ENCODE results near the gene GNA15.
"Not testable (repeated sequence)": the region's sequence is repeated elsewhere in the genome, so short reads cannot be mapped to it uniquely, and the experiment has no call there.

GNA15 gene, protein sequence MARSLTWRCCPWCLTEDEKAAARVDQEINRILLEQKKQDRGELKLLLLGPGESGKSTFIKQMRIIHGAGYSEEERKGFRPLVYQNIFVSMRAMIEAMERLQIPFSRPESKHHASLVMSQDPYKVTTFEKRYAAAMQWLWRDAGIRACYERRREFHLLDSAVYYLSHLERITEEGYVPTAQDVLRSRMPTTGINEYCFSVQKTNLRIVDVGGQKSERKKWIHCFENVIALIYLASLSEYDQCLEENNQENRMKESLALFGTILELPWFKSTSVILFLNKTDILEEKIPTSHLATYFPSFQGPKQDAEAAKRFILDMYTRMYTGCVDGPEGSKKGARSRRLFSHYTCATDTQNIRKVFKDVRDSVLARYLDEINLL

DNA sequence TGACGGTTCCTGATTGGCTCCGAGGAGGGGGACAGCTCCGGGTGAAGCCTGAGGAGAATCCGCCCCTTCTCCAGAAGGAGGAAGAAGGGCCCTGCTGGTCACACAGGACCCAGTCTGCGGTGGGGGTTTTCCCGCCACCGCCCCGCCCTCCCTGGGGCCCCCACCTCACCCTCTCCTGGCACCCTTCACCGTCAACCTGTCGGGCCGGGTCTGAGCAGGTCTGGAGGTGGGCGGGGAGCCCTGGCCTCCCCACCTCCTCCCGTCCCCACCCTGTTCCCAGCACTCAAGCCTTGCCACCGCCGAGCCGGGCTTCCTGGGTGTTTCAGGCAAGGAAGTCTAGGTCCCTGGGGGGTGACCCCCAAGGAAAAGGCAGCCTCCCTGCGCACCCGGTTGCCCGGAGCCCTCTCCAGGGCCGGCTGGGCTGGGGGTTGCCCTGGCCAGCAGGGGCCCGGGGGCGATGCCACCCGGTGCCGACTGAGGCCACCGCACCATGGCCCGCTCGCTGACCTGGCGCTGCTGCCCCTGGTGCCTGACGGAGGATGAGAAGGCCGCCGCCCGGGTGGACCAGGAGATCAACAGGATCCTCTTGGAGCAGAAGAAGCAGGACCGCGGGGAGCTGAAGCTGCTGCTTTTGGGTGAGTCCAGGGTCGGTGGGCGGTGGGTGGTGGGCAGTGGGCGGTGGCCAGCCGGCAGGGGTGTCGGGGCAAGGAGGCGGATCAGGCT is at the start of gene GNA15:
GNA15 (plus strand) TSS at position 73 of the 723 bp plus-strand sequence; CDS start at position 491, 418 bp downstream.
- no peak for DNase-seq (ENCODE audit: low spot score)

- DNase-seq (ENCODE audit: low spot score): no peak
Observed at GRCh38 chr19:3087769-3088168, 48.1 kb upstream of the GNA15 start.

DNA sequence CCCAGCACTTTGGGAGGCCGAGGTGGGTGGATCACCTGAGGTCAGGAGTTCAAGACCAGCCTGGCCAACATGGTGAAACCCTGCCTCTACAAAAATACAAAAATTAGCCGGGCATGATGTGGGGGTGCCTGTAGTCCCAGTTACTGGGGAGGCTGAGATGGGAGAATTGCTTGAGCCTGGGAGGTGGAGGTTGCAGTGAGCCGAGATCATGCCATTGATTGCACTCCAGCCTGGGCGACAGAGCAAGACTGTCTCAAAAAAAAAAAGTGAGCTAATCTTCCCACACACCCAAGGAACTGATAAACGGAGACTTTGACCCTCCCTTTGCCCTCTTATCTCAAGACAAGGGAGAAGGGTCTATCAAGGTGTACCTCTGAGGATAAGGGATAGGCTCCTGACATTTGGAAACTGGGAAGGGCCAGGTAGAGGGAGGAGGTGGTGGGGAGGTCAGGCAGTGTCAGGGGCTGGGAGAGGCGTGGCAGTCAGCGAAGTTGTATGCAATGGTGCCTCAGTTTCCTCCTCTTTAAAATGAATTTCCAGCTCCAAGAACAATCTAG is 46.5 kb upstream of the GNA15 start:
- DNase-seq (ENCODE audit: low spot score): not testable (repeated sequence)

DNA sequence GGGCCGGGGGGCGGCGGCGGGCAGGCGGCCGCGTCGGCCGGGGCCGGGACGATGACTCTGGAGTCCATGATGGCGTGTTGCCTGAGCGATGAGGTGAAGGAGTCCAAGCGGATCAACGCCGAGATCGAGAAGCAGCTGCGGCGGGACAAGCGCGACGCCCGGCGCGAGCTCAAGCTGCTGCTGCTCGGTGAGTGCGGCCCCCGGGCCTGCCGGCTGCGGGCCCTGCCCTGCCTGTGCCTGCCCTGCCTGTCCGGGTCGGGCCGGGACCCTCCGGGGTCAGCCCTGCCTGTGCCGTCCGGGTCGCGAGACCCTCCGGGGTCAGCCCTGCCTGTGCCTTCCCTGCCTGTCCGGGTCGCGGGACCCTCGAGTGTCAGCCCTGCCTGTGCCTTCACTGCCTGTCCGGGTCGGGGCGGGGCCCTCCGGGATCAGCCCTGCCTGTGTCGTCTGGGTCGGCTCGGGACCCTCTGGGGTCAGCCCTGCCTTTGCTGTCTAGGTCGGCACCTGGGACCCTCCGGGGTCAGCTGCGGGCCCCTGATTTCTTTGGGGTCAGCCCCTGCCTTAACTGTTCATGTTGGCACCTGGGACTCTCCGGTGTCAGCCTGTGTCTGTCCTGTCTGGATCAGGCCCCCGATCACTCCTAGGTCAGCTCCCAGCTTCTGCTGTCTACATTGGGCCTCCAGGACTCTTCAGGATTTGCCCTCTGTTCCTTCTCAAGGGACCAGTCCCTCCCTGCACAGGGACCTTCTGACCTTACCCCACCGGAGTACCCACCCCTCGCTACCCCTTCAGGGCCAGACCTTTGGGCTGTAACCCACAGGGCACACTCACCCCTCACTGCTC is 41.0 kb upstream of the GNA15 start:
- no peak for DNase-seq (ENCODE audit: low spot score)

DNA sequence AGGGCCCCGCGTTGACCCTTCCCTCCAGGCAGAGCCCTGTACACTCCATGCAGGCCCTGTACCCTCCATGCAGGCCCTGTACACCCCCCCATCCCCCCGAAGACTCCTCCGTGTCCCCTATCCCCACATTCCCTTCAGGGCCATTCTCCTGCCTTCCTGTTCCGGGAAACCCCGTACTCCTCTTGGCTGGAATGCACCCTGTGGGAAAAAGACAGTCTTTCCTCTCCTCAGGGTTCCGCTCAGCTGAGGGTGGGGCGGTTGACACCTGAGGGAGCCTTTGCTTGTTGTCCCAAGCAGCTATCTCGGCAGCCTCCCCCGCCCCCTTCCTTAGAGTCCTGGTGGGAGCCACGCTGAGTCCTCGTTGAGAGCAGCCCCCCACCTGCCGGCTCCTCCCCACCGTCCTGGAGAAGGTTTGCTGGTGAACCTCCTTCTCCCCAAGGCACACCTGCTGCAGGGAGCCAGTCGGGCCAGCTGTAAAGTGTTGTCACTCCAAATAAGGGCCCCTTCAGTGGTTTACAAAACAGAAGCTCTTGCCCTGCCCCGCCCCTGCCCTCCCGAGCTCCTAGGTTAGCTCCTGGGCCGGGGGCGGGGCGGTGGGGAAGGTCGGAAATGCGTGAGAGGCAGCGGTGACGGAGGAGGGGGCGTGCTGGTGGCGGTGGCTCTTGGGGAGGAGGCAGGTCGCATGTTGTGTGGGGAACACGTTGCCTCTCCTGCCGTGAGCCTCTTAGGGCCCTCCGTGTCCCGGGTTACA is 40.2 kb upstream of the GNA15 start:
- DNase-seq (ENCODE audit: low spot score): no peak

DNA sequence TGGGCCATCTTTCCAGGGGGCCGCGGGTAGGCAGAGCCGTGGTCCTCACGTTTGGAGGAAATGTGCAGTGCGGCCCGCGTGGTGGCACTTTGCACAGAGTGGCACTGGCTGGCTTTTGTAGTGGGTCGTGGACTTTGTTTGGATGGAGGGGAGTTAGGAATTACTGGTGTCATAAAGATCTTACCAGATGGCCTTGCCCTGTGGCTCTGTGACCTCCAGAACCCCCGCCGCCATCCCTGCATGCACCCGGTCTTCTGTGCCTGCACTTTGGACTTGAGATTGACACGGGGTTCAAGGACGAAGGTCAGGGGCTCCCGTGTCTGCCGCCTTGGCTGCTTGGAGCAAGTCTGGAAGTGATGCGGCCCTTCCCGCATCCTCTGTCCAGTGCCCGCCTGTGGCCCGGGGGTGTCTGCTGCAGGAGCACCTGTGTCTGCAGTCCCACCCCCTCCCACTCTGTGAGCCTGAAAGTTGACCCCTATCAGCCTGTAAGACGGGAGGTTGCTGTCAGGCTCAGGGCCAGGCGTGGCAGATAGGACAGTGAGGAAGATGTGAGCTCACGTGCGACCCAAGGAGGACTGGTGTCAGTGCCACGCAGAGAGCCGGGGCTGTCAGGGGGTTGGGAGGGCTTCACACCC is 39.4 kb upstream of the GNA15 start:
- no peak for DNase-seq (ENCODE audit: low spot score)

GRCh38 chr19:3096902-3097326 is 38.9 kb upstream of the GNA15 start:
- no peak for DNase-seq (ENCODE audit: low spot score)

DNA sequence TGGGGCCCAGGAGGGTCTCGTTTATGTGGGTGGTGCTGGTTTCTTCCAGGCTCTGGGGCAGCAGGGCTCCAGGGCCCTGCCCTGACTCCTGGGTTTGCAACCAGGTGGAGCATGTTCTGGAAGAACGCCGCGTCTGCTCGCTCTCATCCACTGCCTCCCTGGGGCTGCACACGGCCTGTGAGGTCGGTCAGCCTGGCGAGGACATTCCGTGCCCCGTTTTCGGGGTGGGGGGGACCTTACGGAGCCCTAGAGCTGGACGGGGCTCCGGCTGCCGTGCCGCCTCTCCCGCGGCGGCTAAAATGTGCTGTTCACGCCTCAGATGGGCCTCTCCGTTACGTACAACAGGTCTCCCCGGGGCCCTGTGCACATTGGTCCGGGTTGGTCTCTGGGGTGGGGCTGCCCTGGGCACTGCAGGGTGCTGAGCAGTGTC is 38.4 kb upstream of the GNA15 start:
- peak; percentile 82 for DNase-seq (ENCODE audit: low spot score)

DNA sequence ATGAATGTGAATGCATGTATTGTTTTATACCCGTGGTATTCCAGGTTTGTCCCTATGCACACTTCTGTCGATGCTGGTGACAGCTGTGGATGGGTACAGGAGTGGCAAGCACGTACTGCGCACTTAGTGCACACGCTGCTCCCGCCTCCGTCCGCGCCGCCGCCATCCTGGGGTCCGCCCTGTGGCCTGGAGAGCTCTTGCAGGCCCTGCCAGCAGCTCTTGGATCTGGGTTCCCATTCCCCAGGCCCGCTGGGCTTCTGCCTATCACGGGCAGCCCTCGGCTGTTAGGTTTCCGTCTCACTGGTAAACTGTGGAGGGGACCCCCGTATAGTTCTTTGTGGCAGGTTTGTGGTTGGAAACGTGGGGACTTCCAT is 37.7 kb upstream of the GNA15 start:
- no peak for DNase-seq (ENCODE audit: low spot score)

- DNase-seq (ENCODE audit: low spot score): no peak
Observed at GRCh38 chr19:3098515-3099346, 37.1 kb upstream of the GNA15 start.

DNA sequence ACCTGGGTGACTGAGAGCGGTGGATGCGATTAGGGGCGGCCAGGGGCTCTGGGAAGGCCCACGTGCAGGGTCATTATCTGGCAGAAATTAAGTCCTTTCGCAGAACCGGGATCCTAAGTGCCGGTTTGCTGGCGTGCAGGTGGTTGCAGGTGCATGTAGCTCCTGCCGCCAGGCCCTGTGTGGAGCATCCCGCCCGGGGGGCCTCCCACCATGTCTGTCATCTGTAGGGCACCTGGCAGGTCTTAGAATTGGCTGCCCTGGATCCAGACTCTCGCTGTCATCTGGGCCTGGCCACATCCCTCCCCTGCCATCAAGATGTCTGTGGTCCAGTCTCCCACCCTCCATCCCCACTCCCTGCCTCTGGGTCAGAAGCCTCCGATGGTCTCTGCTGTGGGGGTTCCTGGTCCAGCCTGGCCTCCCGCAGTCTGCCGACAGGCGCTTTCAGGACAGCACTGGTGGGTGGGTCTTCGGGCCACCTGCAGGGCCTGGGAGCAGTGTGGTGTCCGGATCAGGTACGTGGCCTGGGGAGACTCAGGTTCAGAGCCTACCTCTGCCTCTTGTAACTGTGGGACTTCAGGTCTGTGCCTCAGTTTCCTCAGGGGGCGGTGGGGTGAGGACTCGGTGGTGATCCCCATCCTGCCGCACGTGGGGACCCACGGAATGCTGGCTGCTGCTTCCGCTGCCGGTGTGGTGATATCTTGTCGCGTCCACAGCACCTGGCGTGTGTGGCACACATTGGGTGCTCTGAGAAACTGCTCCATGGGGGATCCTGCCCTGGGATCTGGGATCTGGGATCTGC is 36.3 kb upstream of the GNA15 start:
- no peak for DNase-seq (ENCODE audit: low spot score)

- DNase-seq (ENCODE audit: low spot score): peak; percentile 49
Observed at GRCh38 chr19:3100331-3100730, 35.5 kb upstream of the GNA15 start.

GRCh38 chr19:3100747-3101730 is 34.8 kb upstream of the GNA15 start:
- DNase-seq (ENCODE audit: low spot score): no peak

DNA sequence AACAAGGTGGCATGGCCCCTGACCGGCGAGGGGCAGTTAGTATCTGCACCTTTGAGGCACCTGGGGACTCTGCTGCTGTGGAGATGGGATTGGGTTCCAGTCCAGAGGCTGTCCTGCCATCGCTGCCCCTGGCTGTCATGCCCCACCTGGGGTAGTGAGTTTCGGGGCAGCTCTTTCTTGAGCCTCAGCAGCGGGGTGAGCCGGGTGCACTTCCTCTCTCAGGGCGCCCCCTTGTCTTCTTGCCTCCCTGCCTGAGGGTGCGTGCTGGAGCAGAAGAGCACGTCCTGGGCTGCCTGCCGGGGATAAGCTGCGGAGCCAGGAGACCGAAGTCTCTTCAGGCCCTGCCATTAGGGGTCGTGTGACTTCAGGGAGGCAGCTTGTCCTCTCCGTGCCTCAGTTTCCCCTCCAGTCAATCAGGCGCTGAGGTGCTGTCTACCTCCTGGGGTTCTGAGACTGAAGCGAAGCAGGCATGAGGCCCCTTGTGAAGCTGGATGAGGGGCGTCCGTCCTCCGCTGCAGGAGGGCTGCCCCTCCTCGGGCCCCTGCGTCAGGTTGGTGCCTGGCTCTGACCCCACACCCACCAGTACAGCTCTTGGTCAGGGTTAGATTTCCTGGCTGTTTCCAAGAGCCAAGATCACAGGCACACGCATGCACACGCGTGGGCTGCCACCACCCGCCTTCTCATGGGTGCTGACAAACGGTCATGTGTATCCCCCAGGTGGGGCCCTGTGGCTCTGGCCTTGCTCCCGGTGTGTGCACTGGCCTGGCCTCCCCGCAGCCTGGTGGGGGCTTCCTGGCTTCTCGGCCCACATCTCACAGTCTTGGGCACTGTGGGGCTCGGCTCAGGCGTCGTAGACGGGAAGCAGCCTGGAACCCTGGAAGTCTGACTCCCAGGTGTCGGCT is 33.3 kb upstream of the GNA15 start:
- DNase-seq (ENCODE audit: low spot score): no peak

DNA sequence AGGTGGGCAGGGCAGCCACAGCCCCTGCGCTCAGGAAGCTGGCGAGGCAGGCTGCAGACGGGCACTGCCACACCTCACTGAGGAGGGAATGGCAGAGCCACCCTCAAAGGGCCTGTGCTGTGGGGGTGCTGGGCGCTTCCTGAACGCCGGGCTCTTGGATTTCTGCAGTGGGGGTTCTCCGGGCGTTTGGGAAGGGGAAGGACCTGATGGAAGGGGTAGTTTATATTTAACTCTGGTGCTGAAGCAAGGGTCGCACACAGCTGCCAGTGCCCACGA is 31.2 kb upstream of the GNA15 start:
- no peak for DNase-seq (ENCODE audit: low spot score)

DNA sequence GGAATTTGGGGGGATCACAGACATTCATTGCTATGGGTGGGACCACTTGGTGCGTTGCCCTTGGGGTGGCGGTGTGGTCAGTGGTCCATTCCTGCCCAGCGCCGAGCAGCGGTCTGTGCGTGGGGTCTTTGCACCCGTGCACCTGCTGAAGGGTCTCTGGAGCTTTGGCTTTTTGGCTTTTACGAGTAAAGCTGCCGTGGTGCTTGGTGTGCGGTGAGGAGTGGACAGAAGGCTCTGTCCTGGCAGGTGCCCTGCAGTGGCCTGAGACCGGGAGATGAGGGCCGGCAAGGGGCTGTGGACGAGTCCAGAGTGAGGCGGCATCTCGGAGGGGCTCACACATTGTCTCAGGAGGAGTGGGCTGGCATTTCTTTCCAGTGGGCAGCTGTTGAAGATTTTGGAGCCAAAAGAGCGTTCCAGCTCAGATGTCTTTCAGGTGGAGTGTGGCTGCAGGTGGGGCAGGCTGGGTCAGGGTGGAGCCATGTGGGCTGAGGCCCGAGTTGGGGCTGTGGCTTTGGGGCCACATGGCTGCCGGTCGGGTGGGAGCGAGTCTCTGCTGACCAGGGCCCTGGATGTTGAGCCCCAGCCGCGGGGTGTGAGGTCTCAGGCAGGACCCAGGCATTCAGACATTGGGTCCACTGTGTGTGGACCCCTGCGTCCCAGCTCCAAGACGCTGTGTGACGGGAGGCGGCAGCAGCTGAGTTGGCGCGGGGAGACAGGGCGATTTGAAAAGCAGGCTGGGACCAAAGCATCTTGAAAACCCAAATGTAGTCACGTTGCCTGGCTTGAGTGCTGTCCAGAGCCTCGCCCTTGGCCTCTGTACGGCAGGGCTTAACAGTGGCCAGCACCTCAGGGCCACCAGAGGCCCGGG is 30.0 kb upstream of the GNA15 start:
- DNase-seq (ENCODE audit: low spot score): no peak
